Stimulated activated CD4-positive, alpha-beta T cell treated with anti-CD3 and anti-CD28 coated beads, Interleukin-4, amount 100 ng/mL, for 1 hour (primary cell): ENCODE data around the gene KRTAP8-1.
A peak's percentile ranks its signal among the peaks of the same experiment; 100 is the strongest.

Experiments used
- DNase-seq: peaks from one replicate; pipeline ENCODE4 v3.0.0-alpha.2; 2020

Gene KRTAP8-1, protein sequence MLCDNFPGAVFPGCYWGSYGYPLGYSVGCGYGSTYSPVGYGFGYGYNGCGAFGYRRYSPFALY

DNA sequence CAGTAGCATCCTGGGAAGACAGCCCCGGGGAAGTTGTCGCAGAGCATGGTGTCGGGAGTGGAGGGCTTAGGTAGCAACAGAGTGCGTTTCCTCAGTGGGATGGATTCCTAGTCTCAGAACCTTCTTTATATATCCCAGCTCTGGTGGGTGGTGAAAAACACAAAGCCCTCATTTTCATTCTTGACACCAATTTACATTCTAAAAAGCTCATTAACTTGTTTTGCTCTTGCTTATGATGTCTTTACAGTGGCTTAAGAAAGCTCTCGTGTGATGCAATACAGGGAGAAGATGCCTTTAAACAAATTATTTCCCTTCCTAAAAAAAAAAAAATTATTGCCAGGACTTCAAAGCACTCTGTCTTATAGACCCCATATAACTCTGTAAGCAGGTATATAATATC, at the start of gene KRTAP8-1:
Gene KRTAP8-1 (minus strand): TSS at position 101 of the 400 bp plus-strand sequence. CDS start 54 bp downstream, at position 47.
- no peak for DNase-seq

DNA sequence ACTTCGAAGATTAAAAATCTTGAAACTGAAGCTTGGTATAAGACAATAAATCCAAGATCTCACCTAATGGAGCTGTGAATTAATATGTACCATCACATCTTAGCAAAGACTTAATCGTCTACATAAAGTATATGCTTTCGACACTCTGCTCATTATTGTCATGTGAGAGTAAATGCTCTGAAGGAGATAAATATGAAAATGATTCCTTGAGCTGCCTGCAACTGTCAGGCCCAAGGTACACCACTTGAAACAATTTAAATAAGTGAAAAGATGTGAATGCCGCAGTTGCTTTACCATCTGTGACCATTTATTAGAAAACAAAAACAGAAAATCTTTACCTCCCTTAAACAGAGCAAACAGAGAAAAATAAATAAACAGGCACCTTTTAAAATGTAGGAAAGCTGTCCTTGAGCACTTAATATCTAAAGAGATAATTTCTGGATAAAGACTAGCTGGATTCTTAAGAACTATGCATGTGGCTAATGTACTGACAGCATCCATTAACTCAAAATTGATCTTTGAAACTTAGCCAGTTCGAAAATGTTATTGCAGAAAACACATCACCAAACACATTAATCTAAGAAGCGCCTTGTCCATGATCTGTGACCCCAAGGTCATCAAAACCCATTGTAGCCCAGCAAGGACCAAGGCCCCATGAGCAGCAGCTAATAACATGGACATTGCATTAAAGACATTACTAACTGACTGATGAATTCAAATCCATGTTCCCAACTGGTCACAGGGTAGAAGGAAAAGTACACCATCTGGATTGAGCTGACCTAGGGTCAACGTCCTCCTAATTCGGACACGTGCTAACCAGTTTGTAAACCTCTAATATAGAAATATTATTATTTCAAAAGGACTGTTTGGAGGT, 34.8 kb upstream of the KRTAP8-1 start:
- DNase-seq: no peak

DNA sequence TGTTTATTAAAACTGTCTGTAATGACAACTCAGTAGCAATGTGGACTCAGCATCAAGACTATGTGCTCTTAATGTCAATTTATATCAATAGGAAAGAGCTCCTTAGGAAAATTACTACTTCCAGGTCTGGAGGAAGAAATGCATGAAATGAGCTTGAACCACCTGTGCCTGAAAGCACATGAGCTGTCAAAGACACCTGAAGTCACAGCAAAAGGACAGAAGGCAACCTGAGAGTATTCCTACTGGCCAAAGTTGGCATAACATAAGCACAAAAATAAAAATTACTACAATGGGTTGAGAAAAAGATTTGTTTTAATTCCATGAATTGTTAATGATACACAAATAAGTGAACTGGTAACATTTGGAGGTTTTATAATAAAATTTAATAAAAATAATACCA, 29.9 kb upstream of the KRTAP8-1 start:
- no peak for DNase-seq

DNA sequence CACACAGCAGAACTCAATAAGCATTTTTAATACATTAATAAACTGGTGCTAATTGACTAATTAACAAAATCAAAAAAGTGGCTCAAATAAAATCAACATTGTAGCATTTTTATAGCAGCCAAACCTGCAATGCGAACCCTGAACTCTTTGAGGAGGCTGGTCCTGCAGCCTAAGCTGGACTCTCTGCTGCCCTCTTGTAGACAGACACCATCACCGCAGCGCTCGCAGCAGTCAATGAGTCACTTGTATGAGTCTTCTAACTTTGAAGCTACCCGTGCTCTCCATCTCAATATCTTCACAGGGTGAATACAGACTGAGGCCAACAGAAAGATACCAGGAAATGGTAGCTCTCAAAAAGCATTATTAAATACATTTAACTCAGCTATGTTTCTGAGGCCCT, 26.2 kb upstream of the KRTAP8-1 start:
- DNase-seq: peak; percentile 49

DNA sequence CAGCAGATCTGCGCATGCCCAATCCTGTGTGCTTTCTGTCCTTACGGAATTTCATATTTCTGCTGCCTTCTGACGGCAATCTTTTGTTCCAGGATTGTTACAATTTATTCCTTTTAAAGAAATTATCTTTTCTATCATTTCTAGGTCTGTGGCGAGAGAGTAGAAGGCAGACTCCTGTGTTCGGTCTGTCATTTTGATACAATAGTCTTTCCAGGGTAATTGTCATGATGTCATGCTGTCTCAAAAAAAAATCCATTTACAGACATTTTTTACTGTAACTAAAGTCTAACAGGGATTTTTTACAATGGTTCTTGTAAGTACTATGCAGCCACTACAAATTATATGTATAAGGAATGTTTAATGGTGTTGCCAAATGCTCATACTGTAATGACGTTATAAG, 25.5 kb upstream of the KRTAP8-1 start:
- DNase-seq: no peak

DNA sequence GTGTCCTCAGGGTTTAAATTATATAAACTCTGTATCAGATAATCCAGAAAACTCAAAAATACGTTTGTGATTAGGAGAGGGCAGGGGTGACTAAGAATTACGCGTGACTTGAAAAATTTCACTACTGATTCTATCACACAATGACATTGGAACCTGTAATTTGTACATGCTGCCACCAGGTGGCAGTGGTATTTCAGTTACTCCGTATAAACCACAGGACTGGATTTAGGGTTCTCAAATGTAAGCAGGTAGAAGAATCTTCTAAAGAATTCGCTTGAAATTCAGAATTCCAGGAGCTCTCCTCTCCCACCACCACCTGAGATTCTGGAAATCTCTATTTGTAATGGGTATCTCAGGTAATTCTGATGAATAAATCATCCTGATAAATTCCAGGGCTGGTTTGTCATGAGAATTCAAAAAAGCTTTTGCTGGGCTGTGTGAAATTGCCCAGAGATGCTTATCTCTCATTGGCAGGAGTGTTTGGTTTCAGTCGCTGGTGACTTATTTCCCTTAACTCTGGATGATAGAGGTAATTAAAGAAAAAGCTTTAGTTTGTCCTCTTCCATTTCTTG, 18.2 kb upstream of the KRTAP8-1 start:
- DNase-seq: peak; percentile 19

DNA sequence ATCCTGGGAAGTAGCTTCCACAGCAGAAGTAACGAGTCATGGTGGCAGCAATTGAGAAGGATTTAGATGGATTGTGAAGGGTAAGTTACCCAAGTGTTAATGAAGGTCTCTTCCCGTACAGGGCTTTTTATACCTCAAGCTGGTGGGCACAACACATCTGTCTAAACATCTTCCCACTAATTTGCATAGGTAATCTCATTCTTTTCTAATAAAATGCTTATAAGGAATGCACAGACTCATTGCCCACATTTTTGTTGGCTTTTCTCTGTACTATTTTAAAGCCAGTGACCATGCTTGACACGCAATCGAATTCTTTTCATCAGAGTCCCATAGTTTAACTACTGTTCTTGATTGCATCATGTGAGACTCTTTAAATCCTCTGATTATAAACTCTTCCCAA, 16.6 kb upstream of the KRTAP8-1 start, which contains the start of gene KRTAP7-1:
Gene KRTAP7-1 (minus strand): TSS at position 101 of the 400 bp plus-strand sequence. CDS start 61 bp downstream, at position 40.
- DNase-seq: no peak

DNA sequence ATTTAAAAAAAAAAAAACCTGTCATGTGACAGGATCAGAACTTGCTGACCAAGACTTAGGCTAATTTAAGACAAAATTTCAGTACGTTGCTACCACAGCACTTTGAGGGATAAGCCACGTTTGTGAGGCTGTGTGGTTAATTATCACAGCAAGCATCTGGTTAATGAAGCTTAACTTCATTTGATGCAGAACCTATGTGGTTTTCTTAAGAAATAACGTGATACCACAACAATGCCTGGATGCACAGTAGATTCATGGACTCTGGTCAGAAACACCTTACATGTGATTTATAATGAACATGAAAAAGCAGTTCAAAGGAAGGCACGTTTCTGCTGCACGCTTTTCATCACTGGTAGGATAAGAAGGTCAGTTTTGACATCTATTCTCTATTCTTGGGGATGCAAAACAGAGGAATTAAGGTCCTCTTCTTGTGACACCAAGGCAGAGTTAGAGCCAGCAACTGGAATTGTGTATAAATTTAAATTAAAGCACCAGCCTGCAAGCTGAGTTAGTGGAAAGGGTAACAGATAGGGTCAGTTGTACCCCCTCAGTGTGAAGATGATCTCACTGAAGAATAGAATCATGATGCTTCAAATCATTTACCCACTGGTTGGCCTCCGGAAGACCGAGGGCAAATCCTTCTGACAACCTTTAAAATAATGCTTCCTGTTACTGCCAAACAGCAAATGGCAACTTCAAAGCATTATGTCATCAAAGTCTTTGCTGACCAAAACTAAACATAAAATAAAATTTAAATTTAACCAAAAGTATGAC, 6.0 kb upstream of the KRTAP8-1 start:
- no peak for DNase-seq

DNA sequence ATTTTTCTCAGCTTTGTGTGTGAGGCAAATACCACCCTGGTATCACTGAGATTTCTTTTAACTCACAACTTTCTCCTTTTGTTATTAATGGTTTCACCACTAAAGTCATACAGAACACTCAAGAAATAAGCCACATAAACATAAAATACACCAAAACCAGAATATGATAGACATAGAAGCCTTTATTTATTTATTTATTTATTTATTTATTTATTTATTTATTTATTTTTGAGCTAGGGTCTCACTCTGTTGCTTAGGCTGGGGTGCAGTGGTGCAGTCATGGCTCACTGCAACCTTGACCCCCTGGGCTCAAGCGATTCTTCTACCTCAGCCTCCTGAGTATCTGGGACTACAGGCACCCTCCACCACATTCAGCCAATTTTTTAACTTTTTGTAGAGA, 12.5 kb downstream of the KRTAP8-1 start:
- DNase-seq: no peak

DNA sequence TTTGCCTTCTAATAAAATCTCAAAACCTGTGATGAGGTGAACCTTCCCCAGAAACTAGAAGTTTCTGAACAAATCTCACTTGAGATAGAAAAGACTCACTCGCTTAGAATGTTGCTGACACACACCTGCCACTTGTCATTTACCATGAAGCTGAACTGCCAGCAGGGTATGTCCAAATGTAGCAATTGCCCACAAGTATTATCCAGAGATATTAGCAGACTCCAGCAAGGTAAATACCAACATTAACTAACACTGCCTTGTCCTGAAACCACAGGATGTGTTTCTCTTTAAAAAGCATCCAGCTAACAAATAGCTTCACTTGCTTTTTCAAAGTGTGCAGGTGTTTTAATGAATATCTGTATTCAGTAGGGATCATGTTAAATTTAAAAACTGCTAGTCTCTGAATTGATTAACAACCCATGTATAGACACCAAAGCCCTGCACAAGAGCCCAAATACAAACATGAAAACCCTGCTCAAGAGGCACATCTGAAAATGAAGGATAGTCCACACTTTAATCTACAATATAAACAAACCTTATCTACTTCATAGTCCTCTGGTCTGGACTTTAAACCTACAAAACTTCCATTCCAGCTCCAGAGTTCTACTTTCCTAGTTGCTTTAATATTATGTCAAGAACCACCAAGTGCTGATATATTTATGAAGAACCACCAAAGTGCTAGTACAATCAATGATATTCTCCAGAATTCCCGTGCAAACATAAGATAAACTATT, 19.3 kb downstream of the KRTAP8-1 start:
- DNase-seq: no peak

DNA sequence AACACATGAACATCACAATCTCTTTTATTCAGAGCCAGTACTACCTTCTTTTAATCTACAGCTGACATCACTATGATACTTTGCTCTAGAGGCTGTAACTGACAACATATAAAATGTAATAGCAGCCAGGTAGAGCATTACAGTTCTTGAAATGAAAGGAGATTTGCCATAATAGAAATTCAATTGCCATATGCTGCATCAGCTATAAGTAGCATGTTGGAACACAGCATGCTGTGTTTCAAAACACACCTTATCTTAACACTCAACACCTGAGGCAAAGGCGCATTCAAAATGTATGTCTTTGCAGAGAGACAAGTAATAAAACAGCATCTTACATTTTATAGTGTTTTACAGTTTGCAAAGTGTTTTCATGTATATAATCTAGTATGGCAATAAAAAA, 33.8 kb downstream of the KRTAP8-1 start:
- no peak for DNase-seq

DNA sequence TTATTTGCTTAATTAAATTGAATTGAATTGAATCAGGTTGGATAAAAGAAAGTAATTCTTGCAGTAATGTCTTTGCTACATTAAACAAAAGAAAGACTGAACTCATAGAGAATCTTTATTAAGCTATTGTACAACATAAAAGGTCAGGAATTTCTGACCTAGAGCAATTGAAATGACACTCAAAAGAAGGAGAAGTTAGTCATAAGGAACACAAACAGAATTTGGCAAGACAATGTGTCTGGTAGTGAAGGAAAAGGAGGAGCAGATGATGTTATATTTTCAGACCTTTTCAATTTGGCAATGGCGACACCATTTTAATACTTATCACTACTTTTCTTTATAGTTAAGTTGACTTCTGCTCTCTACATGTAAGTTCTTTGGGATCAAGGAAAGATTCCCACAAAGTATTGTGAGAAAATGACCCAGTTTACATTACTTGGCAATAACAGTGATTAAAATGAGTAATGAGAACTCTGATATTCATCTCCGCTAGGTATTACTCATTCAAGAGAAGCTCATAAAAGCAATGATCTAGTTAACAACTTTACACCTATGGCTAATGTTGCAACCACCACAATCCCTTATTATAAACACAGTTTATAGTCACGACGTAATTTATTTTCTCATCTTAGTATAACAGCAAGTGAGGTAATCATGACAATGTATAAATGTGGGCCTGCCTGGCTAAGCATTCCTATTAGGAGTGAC, 43.2 kb downstream of the KRTAP8-1 start:
- no peak for DNase-seq
